Brain pericyte (primary cell): ENCODE data around the gene TNFSF8.

Source experiments
- DNase-seq: peaks from one replicate; pipeline ENCODE4 v3.0.0-alpha.2; 2012; ENCODE audit warnings: low read depth, low spot score

TNFSF8 gene

GRCh38 chr9:114869845-114870244, 60.5 kb downstream of the TNFSF8 start:
- no peak for DNase-seq

- DNase-seq: no peak
Measured at GRCh38 chr9:114869378-114869777, 61.0 kb downstream of the TNFSF8 start.

GRCh38 chr9:114867327-114867726, 63.1 kb downstream of the TNFSF8 start:
- DNase-seq: no peak

GRCh38 chr9:114864471-114864870, 65.9 kb downstream of the TNFSF8 start:
- no peak for DNase-seq

GRCh38 chr9:114861922-114862605, 68.3 kb downstream of the TNFSF8 start:
- no peak for DNase-seq

GRCh38 chr9:114861273-114861672, 69.1 kb downstream of the TNFSF8 start:
- no peak for DNase-seq

GRCh38 chr9:114860187-114860586, 70.2 kb downstream of the TNFSF8 start:
- no peak for DNase-seq

GRCh38 chr9:114856942-114857315, 73.5 kb downstream of the TNFSF8 start:
- DNase-seq: no peak

GRCh38 chr9:114856215-114856941, 74.0 kb downstream of the TNFSF8 start:
- DNase-seq: no peak

GRCh38 chr9:114855488-114855887, 74.9 kb downstream of the TNFSF8 start:
- DNase-seq: no peak

- DNase-seq: no peak
Measured at GRCh38 chr9:114854736-114855355, 75.5 kb downstream of the TNFSF8 start.

- no peak for DNase-seq
Measured at GRCh38 chr9:114853071-114853855, 77.1 kb downstream of the TNFSF8 start.

GRCh38 chr9:114852050-114852594, 78.3 kb downstream of the TNFSF8 start:
- DNase-seq: no peak

- no peak for DNase-seq
Measured at GRCh38 chr9:114851306-114851705, 79.1 kb downstream of the TNFSF8 start.
